SU-DHL-6 (cell line): ENCODE data around the gene TBX18.

Experiments
- H2AFZ ChIP-seq: fragments of 200-600 bp; sonication (generic); 2 replicates; pipeline ENCODE4 v1.6.1; 2014; ENCODE audit warnings: low read depth, mild to moderate bottlenecking, moderate library complexity, mixed read lengths, antibody characterized with exemption, low read length; ENCODE audit not compliant: severe bottlenecking
- H3F3A ChIP-seq: fragments of 200-600 bp; shearing (Covaris generic); 2 replicates; pipeline ENCODE4 v1.6.0; 2016; ENCODE audit warnings: antibody characterized with exemption, mild to moderate bottlenecking; ENCODE audit not compliant: insufficient read depth
- H3K27ac ChIP-seq: fragments of 200-600 bp; sonication (generic); 2 replicates; pipeline ENCODE4 v1.5.1; 2016; ENCODE audit warnings: low read depth, mild to moderate bottlenecking, low read length, moderate library complexity, mixed read lengths
- H3K27me3 ChIP-seq: fragments of 200-600 bp; sonication (generic), shearing (Covaris generic); 2 replicates; pipeline ENCODE4 v1.6.0; 2014; ENCODE audit warnings: mild to moderate bottlenecking, low read length
- H3K36me3 ChIP-seq: fragments of 200-600 bp; sonication (generic); 2 replicates; pipeline ENCODE4 v1.6.1; 2014; ENCODE audit warnings: mild to moderate bottlenecking, low read length, mixed read lengths
- H3K4me2 ChIP-seq: fragments of 300-600, 200-600 bp; shearing (Covaris generic), sonication (generic); 2 replicates; pipeline ENCODE4 v1.6.0; 2014; ENCODE audit warnings: low read length, low read depth, mild to moderate bottlenecking; ENCODE audit not compliant: poor library complexity, severe bottlenecking
- H3K4me3 ChIP-seq: fragments of 200-600 bp; sonication (generic); 2 replicates; pipeline ENCODE4 v1.5.1; 2014; ENCODE audit warnings: antibody characterized with exemption, low read length, mild to moderate bottlenecking, mixed read lengths; ENCODE audit not compliant: insufficient read depth, poor library complexity, severe bottlenecking
- H3K79me2 ChIP-seq: fragments of 200-600 bp; sonication (generic); 2 replicates; pipeline ENCODE4 v1.6.1; 2014; ENCODE audit warnings: mild to moderate bottlenecking, low read length, moderate library complexity; ENCODE audit not compliant: insufficient read depth
- H3K9ac ChIP-seq: fragments of 200-600 bp; sonication (generic); 2 replicates; pipeline ENCODE4 v1.7.0; 2014; ENCODE audit warnings: mild to moderate bottlenecking, low read length
- H3K9me2 ChIP-seq: fragments of 200-600 bp; sonication (generic); replicated peaks from 2 replicates; pipeline ENCODE4 v1.6.1; 2014; ENCODE audit warnings: low read length; ENCODE audit not compliant: insufficient read depth
- H3K9me3 ChIP-seq: fragments of 200-600 bp; sonication (generic); 2 replicates; pipeline ENCODE4 v1.6.1; 2014; ENCODE audit warnings: low read length, mixed read lengths; ENCODE audit not compliant: insufficient read depth
- H4K20me1 ChIP-seq: fragments of 200-600 bp; sonication (generic); 2 replicates; pipeline ENCODE4 v1.6.1; 2014; ENCODE audit warnings: low read depth, mild to moderate bottlenecking, antibody characterized with exemption, low read length, moderate library complexity, mixed read lengths
- CTCF ChIP-seq: fragments of 200-600 bp; sonication (generic); IDR thresholded peaks from one replicate; pipeline ENCODE4 v1.5.1; 2017; ENCODE audit warnings: antibody characterized with exemption, mild to moderate bottlenecking, low read length, moderate library complexity; ENCODE audit not compliant: insufficient read depth, poor library complexity, severe bottlenecking
- EZH2phosphoT487 ChIP-seq: fragments of 200-600 bp; sonication (generic), shearing (Covaris generic); conservative IDR thresholded peaks from 2 replicates; pipeline ENCODE4 v1.6.1; 2018; ENCODE audit warnings: mild to moderate bottlenecking, antibody characterized with exemption, low read length, moderate library complexity, mixed read lengths

Gene TBX18

GRCh38 chr6:84731401-84731800 is 33.0 kb downstream of the TBX18 start:
- TF ChIP-seq EZH2phosphoT487 (no peak), CTCF (no peak)
- no peaks in the 10 kb centered on the region for H3K27me3 ChIP-seq

GRCh38 chr6:84728602-84729001 is 35.8 kb downstream of the TBX18 start:
- Histone ChIP-seq H3K9me2 (no peaks in the 10 kb centered on the region), H3K9ac (no peak overlapping the region)
- TF ChIP-seq CTCF (no peak), EZH2phosphoT487 (no peak)

More at GRCh38 chr6:84731401-84731800, 33.0 kb downstream of the TBX18 start:
- H3K79me2 ChIP-seq: no peaks in the 10 kb centered on the region
- no peaks in the 10 kb centered on the region for H3F3A ChIP-seq
- H4K20me1 ChIP-seq: no peaks in the 10 kb centered on the region
- no peak overlapping the region for H3K4me3 ChIP-seq
- no peaks in the 10 kb centered on the region for H3K9me3 ChIP-seq
- no peaks in the 10 kb centered on the region for H3K36me3 ChIP-seq
- H2AFZ ChIP-seq: no peak overlapping the region
- H3K9ac ChIP-seq: no peak overlapping the region
- no peak overlapping the region for H3K4me2 ChIP-seq
- H3K27ac ChIP-seq: no peak overlapping the region
- no peaks in the 10 kb centered on the region for H3K9me2 ChIP-seq

GRCh38 chr6:84719152-84719551 is 45.2 kb downstream of the TBX18 start:
- Histone ChIP-seq H3K27me3 (no peaks in the 10 kb centered on the region), H3K36me3 (no peaks in the 10 kb centered on the region), H3K79me2 (no peaks in the 10 kb centered on the region), H2AFZ (no peak overlapping the region), H4K20me1 (no peaks in the 10 kb centered on the region), H3K4me2 (no peak overlapping the region), H3K27ac (no peak overlapping the region), H3K9ac (no peak overlapping the region), H3K4me3 (no peak overlapping the region), H3K9me3 (no peaks in the 10 kb centered on the region), H3K9me2 (no peaks in the 10 kb centered on the region), H3F3A (no peaks in the 10 kb centered on the region)
- TF ChIP-seq EZH2phosphoT487: no peak
- TF ChIP-seq CTCF: no peak

More at GRCh38 chr6:84728602-84729001, 35.8 kb downstream of the TBX18 start:
- Histone ChIP-seq H3K36me3 (no peaks in the 10 kb centered on the region), H3K4me2 (no peak overlapping the region), H3F3A (no peaks in the 10 kb centered on the region), H3K9me3 (no peaks in the 10 kb centered on the region), H2AFZ (no peak overlapping the region), H3K4me3 (no peak overlapping the region), H3K27me3 (no peaks in the 10 kb centered on the region), H3K79me2 (no peaks in the 10 kb centered on the region), H3K27ac (no peak overlapping the region), H4K20me1 (no peaks in the 10 kb centered on the region)
